K562 (cell line): Measurements from ENCODE around the gene OR2B3.

ENCODE experiments used
- ADNP ChIP-seq: fragments of 200-800 bp; sonication (Bioruptor generic); IDR thresholded peaks from 2 replicates; pipeline ENCODE4 v1.6.1; 2016; ENCODE audit warnings: missing genetic modification characterization, missing compliant biosample characterization
- BDP1 ChIP-seq: IDR thresholded peaks from 3 replicates; pipeline ENCODE4 v1.6.1; 2011; ENCODE audit not compliant: insufficient read length, insufficient read depth
- ETV5 ChIP-seq: sonication (generic); formaldehyde crosslinking; IDR thresholded peaks from 2 replicates; pipeline ENCODE4 v1.4.0; 2020; ENCODE audit warnings: low read depth, mild to moderate bottlenecking, missing genetic modification reagents
- GABPA ChIP-seq: fragments of 200-800 bp; sonication (Bioruptor generic); conservative IDR thresholded peaks from 2 replicates; pipeline ENCODE4 v1.6.1; 2016; ENCODE audit warnings: low read depth, missing genetic modification characterization, missing compliant biosample characterization
- IRF2 ChIP-seq: sonication (generic); formaldehyde crosslinking; IDR thresholded peaks from 2 replicates; pipeline ENCODE4 v1.8.1; 2022; ENCODE audit warnings: mild to moderate bottlenecking, missing genetic modification reagents
- MXI1 ChIP-seq: IDR thresholded peaks from 2 replicates; pipeline ENCODE4 v1.6.1; 2011; ENCODE audit warnings: low read depth, mild to moderate bottlenecking, improper control_type of control experiment, low read length
- MYC ChIP-seq, 2 experiments: fragments of 250-450 bp in 1 of 2; sonication (Bioruptor Pico) in 1 of 2; IDR thresholded peaks; 2 replicates each; pipeline versions ENCODE4 v1.5.1 to v1.6.1; 2012 to 2021; ENCODE audit warnings: low read depth in 2 of 2, borderline replicate concordance in 1 of 2, improper control_type of control experiment in 1 of 2, low read length in 1 of 2, mild to moderate bottlenecking in 1 of 2, moderate library complexity in 1 of 2
- STAT5B ChIP-seq: fragments of 250-450 bp; sonication (Bioruptor Pico); IDR thresholded peaks from 2 replicates; pipeline ENCODE4 v1.8.0; 2021; ENCODE audit warnings: mild to moderate bottlenecking, inconsistent platforms
- TF ChIP-seq, protein P1 (sequence below), 3 experiments: IDR thresholded peaks in 2 of 3; conservative IDR thresholded peaks in 1 of 3; 2 replicates each; pipeline ENCODE4 v1.5.1; 2011 to 2012; ENCODE audit warnings: low read length in 3 of 3, mild to moderate bottlenecking in 3 of 3, control low read depth in 2 of 3, improper control_type of control experiment in 1 of 3, inconsistent platforms in 1 of 3, low read depth in 1 of 3, mixed read lengths in 1 of 3, moderate library complexity in 1 of 3; ENCODE audit not compliant: insufficient read depth in 2 of 3
- TF ChIP-seq, protein P2 (sequence below): sonication (generic); formaldehyde crosslinking; IDR thresholded peaks from 2 replicates; pipeline ENCODE4 v1.8.1; 2022; ENCODE audit warnings: missing genetic modification reagents
- TF ChIP-seq, protein P3 (sequence below), 2 experiments: fragments of 450-650 bp in 1 of 2; sonication (generic) in 1 of 2; formaldehyde crosslinking in 1 of 2; IDR thresholded peaks in 1 of 2; conservative IDR thresholded peaks in 1 of 2; 2 replicates each; pipeline versions ENCODE4 v1.6.1 to v1.8.1; 2016 to 2023; ENCODE audit warnings: mild to moderate bottlenecking in 2 of 2, moderate library complexity in 2 of 2, inconsistent platforms in 1 of 2, missing genetic modification reagents in 1 of 2
- TF ChIP-seq, protein P4 (sequence below): sonication (generic); formaldehyde crosslinking; IDR thresholded peaks from 2 replicates; pipeline ENCODE4 v1.8.1; 2023; ENCODE audit warnings: mild to moderate bottlenecking, missing genetic modification reagents
- TF ChIP-seq, protein P5 (sequence below): fragments of 250-450 bp; sonication (Bioruptor Pico); IDR thresholded peaks from 2 replicates; pipeline ENCODE4 v1.8.0; 2021; ENCODE audit warnings: moderate library complexity, mild to moderate bottlenecking, inconsistent platforms
- TF ChIP-seq, protein P6 (sequence below): fragments of 200-600 bp; sonication (generic); IDR thresholded peaks from one replicate; pipeline ENCODE4 v1.6.1; 2012; ENCODE audit warnings: mild to moderate bottlenecking, low read depth, low read length, inconsistent platforms

DNA sequence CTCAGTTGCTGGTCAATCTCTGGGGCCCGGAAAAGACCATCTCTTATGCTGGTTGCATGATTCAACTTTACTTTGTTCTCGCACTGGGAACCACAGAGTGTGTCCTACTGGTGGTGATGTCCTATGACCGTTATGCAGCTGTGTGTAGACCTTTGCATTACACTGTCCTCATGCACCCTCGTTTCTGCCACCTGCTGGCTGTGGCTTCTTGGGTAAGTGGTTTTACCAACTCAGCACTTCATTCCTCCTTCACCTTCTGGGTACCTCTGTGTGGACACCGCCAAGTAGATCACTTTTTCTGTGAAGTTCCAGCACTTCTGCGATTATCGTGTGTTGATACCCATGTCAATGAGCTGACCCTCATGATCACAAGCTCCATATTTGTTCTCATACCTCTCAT is 25.0 kb upstream of the OR2B3 start:
- no peak for TF ChIP-seq ADNP (tag)
- no peak for TF ChIP-seq GABPA (tag)
- TF ChIP-seq BDP1 = no peak
- no peak for TF ChIP-seq IRF2 (CRISPR knock-in tag)
- no peak for TF ChIP-seq MXI1
- TF ChIP-seq, protein P1, sequence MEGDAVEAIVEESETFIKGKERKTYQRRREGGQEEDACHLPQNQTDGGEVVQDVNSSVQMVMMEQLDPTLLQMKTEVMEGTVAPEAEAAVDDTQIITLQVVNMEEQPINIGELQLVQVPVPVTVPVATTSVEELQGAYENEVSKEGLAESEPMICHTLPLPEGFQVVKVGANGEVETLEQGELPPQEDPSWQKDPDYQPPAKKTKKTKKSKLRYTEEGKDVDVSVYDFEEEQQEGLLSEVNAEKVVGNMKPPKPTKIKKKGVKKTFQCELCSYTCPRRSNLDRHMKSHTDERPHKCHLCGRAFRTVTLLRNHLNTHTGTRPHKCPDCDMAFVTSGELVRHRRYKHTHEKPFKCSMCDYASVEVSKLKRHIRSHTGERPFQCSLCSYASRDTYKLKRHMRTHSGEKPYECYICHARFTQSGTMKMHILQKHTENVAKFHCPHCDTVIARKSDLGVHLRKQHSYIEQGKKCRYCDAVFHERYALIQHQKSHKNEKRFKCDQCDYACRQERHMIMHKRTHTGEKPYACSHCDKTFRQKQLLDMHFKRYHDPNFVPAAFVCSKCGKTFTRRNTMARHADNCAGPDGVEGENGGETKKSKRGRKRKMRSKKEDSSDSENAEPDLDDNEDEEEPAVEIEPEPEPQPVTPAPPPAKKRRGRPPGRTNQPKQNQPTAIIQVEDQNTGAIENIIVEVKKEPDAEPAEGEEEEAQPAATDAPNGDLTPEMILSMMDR (IDR thresholded peaks at IDR 0.05 in 2 of 3, conservative IDR thresholded peaks at IDR 0.05 in 1 of 3; ENCODE audit: insufficient read depth in 2 of 3, low read depth in 1 of 3, low read length in 3 of 3) = peak; percentile 35 to 42 (median 38); a peak in 4 of 6 replicates
- TF ChIP-seq, protein P2, sequence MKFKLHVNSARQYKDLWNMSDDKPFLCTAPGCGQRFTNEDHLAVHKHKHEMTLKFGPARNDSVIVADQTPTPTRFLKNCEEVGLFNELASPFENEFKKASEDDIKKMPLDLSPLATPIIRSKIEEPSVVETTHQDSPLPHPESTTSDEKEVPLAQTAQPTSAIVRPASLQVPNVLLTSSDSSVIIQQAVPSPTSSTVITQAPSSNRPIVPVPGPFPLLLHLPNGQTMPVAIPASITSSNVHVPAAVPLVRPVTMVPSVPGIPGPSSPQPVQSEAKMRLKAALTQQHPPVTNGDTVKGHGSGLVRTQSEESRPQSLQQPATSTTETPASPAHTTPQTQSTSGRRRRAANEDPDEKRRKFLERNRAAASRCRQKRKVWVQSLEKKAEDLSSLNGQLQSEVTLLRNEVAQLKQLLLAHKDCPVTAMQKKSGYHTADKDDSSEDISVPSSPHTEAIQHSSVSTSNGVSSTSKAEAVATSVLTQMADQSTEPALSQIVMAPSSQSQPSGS (CRISPR knock-in tag) = no peak
- TF ChIP-seq, protein P3, sequence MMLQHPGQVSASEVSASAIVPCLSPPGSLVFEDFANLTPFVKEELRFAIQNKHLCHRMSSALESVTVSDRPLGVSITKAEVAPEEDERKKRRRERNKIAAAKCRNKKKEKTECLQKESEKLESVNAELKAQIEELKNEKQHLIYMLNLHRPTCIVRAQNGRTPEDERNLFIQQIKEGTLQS (IDR thresholded peaks at IDR 0.05) = no peak
- TF ChIP-seq, protein P3 (CRISPR knock-in tag; conservative IDR thresholded peaks at IDR 0.05) = no peak
- TF ChIP-seq, protein P4, sequence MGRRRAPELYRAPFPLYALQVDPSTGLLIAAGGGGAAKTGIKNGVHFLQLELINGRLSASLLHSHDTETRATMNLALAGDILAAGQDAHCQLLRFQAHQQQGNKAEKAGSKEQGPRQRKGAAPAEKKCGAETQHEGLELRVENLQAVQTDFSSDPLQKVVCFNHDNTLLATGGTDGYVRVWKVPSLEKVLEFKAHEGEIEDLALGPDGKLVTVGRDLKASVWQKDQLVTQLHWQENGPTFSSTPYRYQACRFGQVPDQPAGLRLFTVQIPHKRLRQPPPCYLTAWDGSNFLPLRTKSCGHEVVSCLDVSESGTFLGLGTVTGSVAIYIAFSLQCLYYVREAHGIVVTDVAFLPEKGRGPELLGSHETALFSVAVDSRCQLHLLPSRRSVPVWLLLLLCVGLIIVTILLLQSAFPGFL = no peak
- no peak for TF ChIP-seq STAT5B (CRISPR knock-in tag)
- TF ChIP-seq MYC (IDR thresholded peaks at IDR 0.05; ENCODE audit: low read depth, low read length) = no peak
- no peak for TF ChIP-seq MYC (CRISPR knock-in tag; IDR thresholded peaks at IDR 0.05; ENCODE audit: borderline replicate concordance, low read depth)
- TF ChIP-seq, protein P5, sequence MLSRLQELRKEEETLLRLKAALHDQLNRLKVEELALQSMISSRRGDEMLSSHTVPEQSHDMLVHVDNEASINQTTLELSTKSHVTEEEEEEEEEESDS (CRISPR knock-in tag) = no peak
- no peak for TF ChIP-seq ETV5 (CRISPR knock-in tag)
- TF ChIP-seq, protein P6, sequence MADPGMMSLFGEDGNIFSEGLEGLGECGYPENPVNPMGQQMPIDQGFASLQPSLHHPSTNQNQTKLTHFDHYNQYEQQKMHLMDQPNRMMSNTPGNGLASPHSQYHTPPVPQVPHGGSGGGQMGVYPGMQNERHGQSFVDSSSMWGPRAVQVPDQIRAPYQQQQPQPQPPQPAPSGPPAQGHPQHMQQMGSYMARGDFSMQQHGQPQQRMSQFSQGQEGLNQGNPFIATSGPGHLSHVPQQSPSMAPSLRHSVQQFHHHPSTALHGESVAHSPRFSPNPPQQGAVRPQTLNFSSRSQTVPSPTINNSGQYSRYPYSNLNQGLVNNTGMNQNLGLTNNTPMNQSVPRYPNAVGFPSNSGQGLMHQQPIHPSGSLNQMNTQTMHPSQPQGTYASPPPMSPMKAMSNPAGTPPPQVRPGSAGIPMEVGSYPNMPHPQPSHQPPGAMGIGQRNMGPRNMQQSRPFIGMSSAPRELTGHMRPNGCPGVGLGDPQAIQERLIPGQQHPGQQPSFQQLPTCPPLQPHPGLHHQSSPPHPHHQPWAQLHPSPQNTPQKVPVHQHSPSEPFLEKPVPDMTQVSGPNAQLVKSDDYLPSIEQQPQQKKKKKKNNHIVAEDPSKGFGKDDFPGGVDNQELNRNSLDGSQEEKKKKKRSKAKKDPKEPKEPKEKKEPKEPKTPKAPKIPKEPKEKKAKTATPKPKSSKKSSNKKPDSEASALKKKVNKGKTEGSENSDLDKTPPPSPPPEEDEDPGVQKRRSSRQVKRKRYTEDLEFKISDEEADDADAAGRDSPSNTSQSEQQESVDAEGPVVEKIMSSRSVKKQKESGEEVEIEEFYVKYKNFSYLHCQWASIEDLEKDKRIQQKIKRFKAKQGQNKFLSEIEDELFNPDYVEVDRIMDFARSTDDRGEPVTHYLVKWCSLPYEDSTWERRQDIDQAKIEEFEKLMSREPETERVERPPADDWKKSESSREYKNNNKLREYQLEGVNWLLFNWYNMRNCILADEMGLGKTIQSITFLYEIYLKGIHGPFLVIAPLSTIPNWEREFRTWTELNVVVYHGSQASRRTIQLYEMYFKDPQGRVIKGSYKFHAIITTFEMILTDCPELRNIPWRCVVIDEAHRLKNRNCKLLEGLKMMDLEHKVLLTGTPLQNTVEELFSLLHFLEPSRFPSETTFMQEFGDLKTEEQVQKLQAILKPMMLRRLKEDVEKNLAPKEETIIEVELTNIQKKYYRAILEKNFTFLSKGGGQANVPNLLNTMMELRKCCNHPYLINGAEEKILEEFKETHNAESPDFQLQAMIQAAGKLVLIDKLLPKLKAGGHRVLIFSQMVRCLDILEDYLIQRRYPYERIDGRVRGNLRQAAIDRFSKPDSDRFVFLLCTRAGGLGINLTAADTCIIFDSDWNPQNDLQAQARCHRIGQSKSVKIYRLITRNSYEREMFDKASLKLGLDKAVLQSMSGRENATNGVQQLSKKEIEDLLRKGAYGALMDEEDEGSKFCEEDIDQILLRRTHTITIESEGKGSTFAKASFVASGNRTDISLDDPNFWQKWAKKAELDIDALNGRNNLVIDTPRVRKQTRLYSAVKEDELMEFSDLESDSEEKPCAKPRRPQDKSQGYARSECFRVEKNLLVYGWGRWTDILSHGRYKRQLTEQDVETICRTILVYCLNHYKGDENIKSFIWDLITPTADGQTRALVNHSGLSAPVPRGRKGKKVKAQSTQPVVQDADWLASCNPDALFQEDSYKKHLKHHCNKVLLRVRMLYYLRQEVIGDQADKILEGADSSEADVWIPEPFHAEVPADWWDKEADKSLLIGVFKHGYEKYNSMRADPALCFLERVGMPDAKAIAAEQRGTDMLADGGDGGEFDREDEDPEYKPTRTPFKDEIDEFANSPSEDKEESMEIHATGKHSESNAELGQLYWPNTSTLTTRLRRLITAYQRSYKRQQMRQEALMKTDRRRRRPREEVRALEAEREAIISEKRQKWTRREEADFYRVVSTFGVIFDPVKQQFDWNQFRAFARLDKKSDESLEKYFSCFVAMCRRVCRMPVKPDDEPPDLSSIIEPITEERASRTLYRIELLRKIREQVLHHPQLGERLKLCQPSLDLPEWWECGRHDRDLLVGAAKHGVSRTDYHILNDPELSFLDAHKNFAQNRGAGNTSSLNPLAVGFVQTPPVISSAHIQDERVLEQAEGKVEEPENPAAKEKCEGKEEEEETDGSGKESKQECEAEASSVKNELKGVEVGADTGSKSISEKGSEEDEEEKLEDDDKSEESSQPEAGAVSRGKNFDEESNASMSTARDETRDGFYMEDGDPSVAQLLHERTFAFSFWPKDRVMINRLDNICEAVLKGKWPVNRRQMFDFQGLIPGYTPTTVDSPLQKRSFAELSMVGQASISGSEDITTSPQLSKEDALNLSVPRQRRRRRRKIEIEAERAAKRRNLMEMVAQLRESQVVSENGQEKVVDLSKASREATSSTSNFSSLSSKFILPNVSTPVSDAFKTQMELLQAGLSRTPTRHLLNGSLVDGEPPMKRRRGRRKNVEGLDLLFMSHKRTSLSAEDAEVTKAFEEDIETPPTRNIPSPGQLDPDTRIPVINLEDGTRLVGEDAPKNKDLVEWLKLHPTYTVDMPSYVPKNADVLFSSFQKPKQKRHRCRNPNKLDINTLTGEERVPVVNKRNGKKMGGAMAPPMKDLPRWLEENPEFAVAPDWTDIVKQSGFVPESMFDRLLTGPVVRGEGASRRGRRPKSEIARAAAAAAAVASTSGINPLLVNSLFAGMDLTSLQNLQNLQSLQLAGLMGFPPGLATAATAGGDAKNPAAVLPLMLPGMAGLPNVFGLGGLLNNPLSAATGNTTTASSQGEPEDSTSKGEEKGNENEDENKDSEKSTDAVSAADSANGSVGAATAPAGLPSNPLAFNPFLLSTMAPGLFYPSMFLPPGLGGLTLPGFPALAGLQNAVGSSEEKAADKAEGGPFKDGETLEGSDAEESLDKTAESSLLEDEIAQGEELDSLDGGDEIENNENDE = no peak
